ENCODE results near the gene PDIA2.
A peak's percentile ranks its signal among the peaks of the same experiment; 100 is the strongest.
"Not testable (repeated sequence)": the region's sequence is repeated elsewhere in the genome, so short reads cannot be mapped to it uniquely, and the experiment has no call there.

The PDIA2 gene

DNA sequence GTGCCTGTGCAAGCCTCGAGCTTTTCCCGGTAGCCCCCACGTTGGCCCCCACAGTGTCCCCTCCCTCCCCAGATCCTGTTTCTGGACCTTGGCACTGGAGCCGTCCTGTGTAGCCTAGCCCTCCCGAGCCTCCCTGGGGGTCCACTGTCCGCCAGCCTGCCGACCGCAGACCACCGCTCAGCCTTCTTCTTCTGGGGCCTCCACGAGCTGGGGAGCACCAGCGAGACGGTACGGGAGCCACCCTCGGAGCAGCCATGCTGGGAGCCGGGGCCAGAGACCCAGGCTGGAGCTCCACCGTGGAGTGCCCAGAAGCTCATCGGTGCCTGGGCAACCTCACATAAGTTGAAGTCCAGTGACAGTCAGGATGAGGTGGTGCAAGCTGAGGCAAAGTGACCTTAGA, 19.0 kb upstream of the PDIA2 start:
- no peak for DNase-seq

- no peak for DNase-seq
Observed at GRCh38 chr16:264440-264951, 18.5 kb upstream of the PDIA2 start.

GRCh38 chr16:265002-265529, 17.9 kb upstream of the PDIA2 start:
- DNase-seq, result no peak

DNA sequence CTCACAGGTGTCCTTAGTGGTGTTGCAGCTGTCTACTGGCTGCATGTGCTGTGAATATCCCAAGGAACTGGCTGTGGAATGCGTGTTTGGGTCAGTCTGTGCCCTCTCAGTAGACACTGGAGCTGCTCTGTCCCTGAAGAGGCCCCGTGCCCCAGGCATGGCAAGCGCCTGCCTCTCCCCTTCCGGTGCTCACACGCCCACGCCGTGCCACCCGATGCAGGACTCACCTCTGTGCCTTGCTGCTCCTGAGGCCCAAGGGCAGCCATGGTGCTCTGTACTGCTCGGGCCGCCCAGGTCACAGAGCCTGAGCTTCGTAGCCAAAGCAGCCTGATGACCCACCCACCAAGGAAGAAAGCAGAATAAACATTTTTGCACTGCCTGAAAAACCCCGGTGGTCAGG, 17.3 kb upstream of the PDIA2 start:
- DNase-seq, result no peak

- no peak for DNase-seq
Observed at GRCh38 chr16:266258-267164, 16.5 kb upstream of the PDIA2 start.

DNA sequence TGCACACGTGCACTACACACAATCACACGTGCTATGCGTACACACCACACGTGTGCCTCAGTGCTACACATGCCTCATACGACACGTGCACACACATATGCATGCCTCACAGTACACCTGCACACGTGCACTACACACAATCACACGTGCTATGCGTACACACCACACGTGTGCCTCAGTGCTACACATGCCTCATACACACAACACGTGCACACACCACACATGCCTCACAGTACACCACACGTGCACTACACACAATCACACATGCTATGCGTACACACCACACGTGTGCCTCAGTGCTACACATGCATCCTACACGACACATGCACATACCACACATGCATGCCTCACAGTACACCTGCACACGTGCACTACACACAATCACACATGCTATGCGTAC, 15.4 kb upstream of the PDIA2 start:
- DNase-seq, result not testable (repeated sequence)

DNA sequence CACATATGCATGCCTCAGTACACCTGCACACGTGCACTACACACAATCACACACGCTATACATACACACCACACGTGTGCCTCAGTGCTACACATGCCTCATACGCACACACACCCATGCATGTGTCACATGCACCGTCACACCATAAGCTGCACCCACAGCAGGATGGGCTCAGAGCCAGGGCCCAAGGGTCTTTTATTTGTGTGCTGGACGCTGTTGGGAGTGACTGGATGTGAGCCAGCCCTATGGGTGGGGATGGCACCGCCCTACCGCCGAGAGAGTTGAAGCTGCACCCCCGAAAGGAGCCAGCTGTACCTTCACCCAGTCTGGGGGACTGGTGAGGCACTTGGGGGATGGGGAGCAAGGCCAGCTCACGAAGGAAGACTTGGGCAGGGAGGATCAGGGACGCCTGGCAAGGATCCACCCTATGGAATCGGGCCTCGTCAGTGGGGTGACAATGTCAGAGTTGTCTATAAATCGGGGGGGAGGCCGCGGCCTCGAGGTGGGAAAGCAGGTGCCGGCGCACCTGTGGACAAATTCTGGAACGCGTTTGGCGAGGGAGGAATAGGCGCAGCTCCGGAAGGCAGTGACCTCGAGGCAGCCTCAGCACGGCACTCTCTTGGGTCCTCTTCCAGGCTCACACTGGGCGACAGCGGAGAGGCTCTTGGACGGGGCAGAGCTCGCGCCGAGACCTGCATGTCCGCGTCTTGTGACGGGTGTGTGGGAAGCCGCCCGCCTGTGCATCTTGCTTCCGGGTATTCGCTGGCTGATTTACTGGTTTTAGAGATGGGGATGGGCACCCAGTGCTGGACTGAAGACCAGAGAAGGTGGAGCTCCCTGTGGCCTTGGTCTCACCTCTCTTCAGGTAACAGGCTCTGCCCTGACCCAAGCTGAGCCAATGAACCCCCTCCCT, 14.6 kb upstream of the PDIA2 start:
- peak in 1 of 56 donors; percentile 14 for DNase-seq

DNA sequence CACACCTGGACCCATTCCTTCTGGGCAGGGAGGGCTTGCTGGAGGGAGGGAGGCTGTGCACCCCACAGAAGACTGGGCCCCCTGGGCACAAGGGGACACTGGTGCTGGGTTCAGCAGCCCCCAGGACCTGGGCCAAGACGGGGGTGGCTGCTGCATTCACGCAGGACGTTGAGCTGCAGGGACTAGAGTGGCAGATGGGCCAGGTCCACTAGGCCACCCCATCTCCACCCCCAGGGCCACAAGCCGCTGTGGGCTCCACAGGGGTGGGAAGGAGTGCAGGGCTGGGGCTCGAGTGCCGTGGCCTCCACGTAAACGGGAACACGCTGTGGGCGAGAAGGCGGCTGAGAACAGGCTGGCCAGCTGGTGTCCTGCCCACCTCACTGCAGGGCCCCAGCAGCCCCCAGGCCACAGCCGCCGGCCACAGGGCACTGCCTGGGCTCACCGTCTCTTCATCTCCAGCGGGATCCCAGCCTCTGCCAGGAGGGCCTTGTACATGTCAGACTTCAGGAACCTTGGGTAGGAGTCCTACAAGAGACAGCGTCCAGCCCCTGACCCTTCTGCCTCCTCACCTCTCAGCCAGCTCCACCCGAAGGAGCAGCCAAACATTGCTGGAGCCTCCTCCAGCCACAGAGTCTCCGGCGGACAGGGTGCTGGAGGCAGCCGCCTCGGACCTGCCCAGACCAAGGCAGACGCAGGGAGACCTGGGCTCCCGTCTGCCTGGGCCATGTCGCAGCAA, 13.7 kb upstream of the PDIA2 start:
- no peak for DNase-seq

GRCh38 chr16:270381-271255, 12.3 kb upstream of the PDIA2 start:
- DNase-seq, result no peak

DNA sequence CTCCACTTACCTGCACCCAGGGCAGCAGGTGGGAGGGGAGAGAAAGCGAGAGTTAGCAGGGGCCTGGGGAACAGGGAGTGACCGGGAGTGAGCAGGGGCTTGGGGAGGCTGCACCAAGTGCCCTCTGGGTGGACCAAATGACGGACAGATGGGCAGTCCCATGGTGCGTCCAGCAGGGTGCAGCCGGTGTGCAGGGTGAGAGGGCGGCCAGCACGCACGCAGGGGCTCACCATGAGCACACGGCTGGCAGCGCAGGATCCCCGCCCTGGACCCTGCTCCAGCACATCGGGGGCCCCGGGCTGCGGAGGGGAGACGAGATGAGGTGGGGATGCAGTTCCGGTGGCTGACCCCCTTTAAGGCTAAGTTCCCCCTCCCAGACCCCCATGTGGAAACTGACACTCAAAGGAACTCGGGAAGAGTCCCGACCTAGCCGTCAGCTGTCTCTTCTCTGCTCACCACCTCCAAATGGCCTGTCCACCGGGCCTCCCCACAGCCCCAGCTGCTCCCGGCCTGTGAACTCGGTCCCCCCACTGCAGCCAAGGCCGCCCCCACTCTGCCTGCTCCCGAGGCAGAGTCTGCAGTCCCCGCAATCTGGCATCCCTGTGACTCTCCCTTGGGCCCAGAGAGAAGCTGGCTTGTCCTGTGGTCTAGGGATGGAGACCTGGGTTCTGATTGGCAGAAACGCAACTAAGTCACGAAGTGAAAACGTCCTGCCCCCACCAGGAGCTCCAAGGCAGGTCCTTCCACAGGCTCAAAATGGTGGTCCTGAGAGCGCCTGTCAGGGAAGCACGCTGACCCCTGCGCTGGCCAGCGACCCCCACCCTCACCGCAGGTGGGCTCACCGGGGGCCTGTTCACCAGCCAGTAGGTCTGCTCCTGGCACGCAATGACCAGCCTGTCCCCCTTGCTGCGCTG, 10.1 kb upstream of the PDIA2 start:
- no peak for DNase-seq

DNA sequence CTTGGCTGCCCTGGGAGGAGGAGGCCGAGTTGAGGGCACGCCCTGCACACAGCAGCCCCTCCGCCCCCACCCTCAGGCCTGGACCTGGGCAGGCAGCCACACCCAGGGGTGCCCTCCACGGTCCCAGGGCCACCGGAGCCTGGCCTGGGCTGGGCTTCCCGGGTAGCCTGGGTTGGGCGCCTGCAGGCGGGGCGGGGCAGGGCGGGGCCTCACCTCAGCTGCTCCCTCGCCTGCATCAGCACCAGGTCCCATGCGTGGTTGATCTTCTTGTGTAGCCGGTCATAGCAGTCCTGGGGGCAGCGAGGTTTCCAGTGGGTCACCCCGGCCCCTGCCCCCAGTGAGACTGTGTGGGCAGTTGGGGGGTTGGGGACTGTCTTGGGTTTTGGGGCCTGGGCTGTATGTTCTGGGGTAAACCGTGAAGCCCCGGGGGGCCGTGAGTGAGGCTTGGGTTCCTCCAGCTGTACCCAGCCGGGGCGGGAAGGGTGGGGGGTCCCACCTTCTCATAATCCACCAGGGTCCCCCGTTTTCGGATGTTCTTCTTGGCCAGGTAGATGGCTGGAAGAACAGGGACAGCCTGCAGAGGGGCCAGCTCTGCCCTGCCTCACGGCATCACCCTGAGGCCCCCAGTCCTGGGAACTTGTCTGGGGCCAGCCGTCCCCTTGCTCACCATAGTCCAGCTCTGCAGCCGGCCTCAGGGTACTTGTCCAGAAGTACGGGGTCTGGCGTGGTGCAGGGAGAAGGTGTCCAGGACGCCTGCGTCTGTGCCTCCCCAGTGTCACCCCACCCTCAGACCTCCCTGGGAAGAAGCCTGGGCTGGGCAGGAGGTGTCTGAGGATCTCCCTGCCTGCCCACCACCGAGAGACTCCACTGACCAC, 9.2 kb upstream of the PDIA2 start:
- no peak for DNase-seq

GRCh38 chr16:275041-275641, 7.8 kb upstream of the PDIA2 start:
- DNase-seq, result no peak

DNA sequence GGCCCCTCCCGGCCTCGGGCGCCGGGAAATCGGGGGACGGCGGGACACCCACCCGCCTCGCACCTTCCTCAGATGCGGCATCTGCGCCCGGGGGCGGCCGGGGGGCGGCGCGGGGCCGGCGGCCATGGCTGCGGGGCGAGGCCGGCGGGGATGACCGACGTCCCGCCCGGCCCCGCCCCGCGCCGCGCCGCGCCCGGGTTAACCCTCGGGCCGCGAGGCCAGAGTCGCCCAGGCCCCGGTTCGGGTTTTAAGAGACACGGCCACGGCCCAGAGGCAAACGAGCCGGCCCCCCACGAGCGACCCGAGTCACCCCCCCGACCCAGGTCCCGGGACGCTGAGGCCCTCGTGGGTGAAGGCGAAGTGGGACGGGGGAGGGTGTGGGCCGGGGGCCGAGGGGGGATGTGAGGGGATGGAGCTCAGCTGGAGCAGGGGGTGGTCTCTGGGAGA, 7.2 kb upstream of the PDIA2 start, which contains the start of gene RGS11:
TSS of gene RGS11 (minus strand) at position 159 of the 447 bp plus-strand sequence. CDS start at position 126, 33 bp downstream.
- DNase-seq, result no peak

GRCh38 chr16:276426-277077, 6.4 kb upstream of the PDIA2 start:
- no peak for DNase-seq

DNA sequence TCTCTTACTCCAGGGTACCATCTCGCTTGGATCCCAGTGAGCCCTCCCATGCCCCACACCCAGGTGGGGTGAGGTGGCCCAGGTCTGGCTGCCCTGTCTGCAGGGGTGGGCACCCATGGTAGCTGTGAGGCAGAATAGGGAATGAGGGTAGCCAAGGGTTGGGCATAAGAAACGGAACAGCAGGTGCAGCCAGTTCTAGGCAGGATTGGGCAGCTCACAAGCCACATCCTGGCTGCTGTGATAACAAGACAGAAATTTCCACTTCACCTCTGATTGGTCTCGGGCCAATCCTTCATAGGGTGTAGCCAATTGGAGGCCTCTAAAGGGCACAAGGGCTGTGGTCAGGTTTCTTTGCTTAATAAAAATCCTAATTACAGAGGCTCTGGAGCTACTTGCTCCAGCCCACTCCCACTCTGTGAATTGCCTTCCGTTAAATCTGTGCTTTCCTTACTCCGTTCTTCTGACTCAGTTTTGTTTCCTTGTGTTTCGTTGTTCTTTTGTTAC, 4.0 kb upstream of the PDIA2 start:
- peak in 1 of 56 donors; percentile 10 for DNase-seq

- DNase-seq, result no peak
Observed at GRCh38 chr16:279531-279930, 3.4 kb upstream of the PDIA2 start.
